BJ (cell line): ENCODE results near the gene MRPL39. TPM values are rescaled to one million over a fixed set of nuclear protein-coding genes. Genes with fewer than 3 reads are reported as not detected.

Source experiments
- CTCF ChIA-PET: fragments of 350-600 bp; formaldehyde crosslinking; extraction: SDS; loops from one replicate; lab custom pipeline; 2021; ENCODE audit warnings: antibody characterized with exemption, inconsistent platforms; lab: Yijun Ruan, JAX
- POLR2A ChIA-PET: fragments of 300-600 bp; sonication (Branson Sonifier 250); formaldehyde crosslinking; extraction: SDS; loops from one replicate; lab custom pipeline; 2021; ENCODE audit warnings: antibody characterized with exemption; lab: Charles Lee
- DNase-seq: peaks from one replicate; pipeline ENCODE4 v3.0.0-alpha.2; 2011; ENCODE audit warnings: low read depth
- H3K27me3 ChIP-seq: 2 replicates; pipeline ENCODE4 v1.6.0; 2011; ENCODE audit warnings: low read length; ENCODE audit not compliant: control insufficient read depth, insufficient read depth
- H3K36me3 ChIP-seq: 2 replicates; pipeline ENCODE4 v1.5.1; 2011; ENCODE audit warnings: low read length; ENCODE audit not compliant: control insufficient read depth, insufficient read depth
- H3K4me3 ChIP-seq: 2 replicates; pipeline ENCODE4 v1.5.1; 2011; ENCODE audit warnings: low read depth, mild to moderate bottlenecking, control low read depth, low read length
- CTCF ChIP-seq: IDR thresholded peaks from 2 replicates; pipeline ENCODE4 v1.5.1; 2011; ENCODE audit warnings: low read depth, mild to moderate bottlenecking, control low read depth, inconsistent platforms, low read length, moderate library complexity; ENCODE audit not compliant: insufficient read depth
- polyA plus RNA-seq: library from polyadenylated mRNA; depleted of rRNA; stranded (reverse); fragments of >200 nt; gene quantifications from 2 replicates; pipeline ENCODE4 v1.2.3, GENCODE V29; 2011

Gene MRPL39
- polyA plus RNA-seq, 1 experiment: 11.6 TPM

GRCh38 chr21:25560891-25561290 is 46.4 kb downstream of the MRPL39 start:
- ChIA-PET CTCF (no interaction called here), POLR2A (no interaction called here)
- Histone ChIP-seq H3K4me3 (no peak overlapping the region), H3K27me3 (no peaks in the 10 kb centered on the region), H3K36me3 (peaks cover 1% of the 10 kb centered on the region; the same call in 1 of the 2 replicates)
- TF ChIP-seq CTCF: no peak
- DNase-seq: no peak

GRCh38 chr21:25560271-25560685 is 47.0 kb downstream of the MRPL39 start:
- ChIA-PET POLR2A (no interaction called here), CTCF (no interaction called here)

GRCh38 chr21:25559746-25560145 is 47.5 kb downstream of the MRPL39 start:
- H3K36me3 ChIP-seq: no peaks in the 10 kb centered on the region
- ChIA-PET CTCF (no interaction called here), POLR2A (no interaction called here)
- H3K4me3 ChIP-seq: no peak overlapping the region
- TF ChIP-seq CTCF: no peak
- H3K27me3 ChIP-seq: no peaks in the 10 kb centered on the region
- no peak for DNase-seq

More at GRCh38 chr21:25560271-25560685, 47.0 kb downstream of the MRPL39 start:
- DNase-seq: no peak
- TF ChIP-seq CTCF: no peak
- no peaks in the 10 kb centered on the region for H3K27me3 ChIP-seq
- H3K4me3 ChIP-seq: no peak overlapping the region
- no peaks in the 10 kb centered on the region for H3K36me3 ChIP-seq

GRCh38 chr21:25558123-25558522 is 49.2 kb downstream of the MRPL39 start:
- ChIA-PET POLR2A (no interaction called here), CTCF (interaction anchor here (1.2 kb wide), 1 partner anchor 10 kb away, joined by 3 read pairs; no protein-coding TSS in a partner anchor)
- Histone ChIP-seq H3K4me3 (no peak overlapping the region), H3K27me3 (no peaks in the 10 kb centered on the region; the same call in 1 of the 2 replicates), H3K36me3 (no peaks in the 10 kb centered on the region)
- DNase-seq: no peak
- no peak for TF ChIP-seq CTCF

GRCh38 chr21:25557180-25557579 is 50.1 kb downstream of the MRPL39 start:
- no peak overlapping the region for H3K4me3 ChIP-seq
- ChIA-PET POLR2A (no interaction called here), CTCF (no interaction called here)

More at GRCh38 chr21:25557180-25557579, 50.1 kb downstream of the MRPL39 start:
- DNase-seq: no peak
- no peak for TF ChIP-seq CTCF
- H3K36me3 ChIP-seq: no peaks in the 10 kb centered on the region
- H3K27me3 ChIP-seq: no peaks in the 10 kb centered on the region; the same call in 1 of the 2 replicates
